Adipose tissue (tissue), 3 donors: ENCODE results near the gene CARD9. TPM values are rescaled to one million over a fixed set of nuclear protein-coding genes. Genes with fewer than 3 reads are reported as not detected.
"Not testable (repeated sequence)": the region's sequence is repeated elsewhere in the genome, so short reads cannot be mapped to it uniquely, and the experiment has no call there.

Source experiments
- H3K27ac ChIP-seq: one replicate; pipeline ENCODE4 v1.5.1; 2013; ENCODE audit warnings: low read depth, low read length
- WGBS, 3 donors: extraction: QIAGEN DNeasy Blood & Tissue Kit; methylation state at CpG; one replicate each; pipeline ENCODE4 v1.1.7; 2013; 5-methylcytosine and 5-hydroxymethylcytosine counted together
- polyA plus RNA-seq, 3 donors: library from polyadenylated mRNA; stranded (reverse); fragments of 200-250 nt; gene quantifications; one replicate each; pipeline ENCODE4 v1.2.3, GENCODE V29; 2013
- donor health status: healthy with polysubstance abuse.
- donor health status: Bipolar disorder and iron deficiency.
- donor health status: healthy.

CARD9 gene
- polyA plus RNA-seq, 3 donors: 0.66 to 2.6 (median 2.2) TPM

DNA sequence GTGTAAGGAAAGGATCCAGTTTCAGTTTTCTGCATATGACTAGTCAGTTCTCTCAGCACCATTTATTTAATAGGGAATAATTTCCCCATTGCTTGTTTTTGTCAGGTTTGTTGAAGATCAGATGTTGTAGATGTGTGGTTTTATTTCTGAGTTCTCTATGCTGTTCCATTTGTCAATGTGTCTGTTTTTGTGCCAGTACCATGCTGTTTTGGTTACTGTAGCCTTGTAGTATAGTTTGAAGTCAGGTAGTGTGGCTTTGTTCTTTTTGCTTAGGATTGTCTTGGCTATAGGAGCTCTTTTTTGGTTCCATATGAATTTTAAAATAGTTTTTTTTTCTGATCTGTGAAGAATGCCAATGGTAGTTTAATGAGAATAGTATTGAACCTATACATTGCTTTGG is 52.5 kb downstream of the CARD9 start:
- H3K27ac ChIP-seq: not testable (repeated sequence)

DNA sequence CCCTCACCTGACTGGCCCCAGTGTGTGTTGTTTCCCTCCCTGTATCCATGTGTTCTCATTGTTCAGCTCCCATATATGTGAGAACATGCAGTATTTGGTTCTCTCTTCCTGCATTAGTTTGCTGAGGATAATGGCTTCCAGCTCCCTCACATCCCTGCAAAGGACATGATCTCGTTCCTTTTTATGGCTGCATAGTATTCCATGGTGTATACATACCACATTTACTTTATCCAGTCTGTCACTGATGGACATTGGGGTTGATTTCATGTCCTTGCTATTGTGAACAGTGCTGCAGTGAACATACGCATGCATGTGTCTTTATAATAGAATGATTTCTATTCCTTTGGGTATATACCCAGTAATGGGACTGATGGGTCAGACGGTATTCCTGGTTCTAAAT is 53.5 kb downstream of the CARD9 start:
- 85 to 97% (median 94%) methylated on average over 3 of the region's 3 CpGs for WGBS, 3 donors
- not testable (repeated sequence) for H3K27ac ChIP-seq

DNA sequence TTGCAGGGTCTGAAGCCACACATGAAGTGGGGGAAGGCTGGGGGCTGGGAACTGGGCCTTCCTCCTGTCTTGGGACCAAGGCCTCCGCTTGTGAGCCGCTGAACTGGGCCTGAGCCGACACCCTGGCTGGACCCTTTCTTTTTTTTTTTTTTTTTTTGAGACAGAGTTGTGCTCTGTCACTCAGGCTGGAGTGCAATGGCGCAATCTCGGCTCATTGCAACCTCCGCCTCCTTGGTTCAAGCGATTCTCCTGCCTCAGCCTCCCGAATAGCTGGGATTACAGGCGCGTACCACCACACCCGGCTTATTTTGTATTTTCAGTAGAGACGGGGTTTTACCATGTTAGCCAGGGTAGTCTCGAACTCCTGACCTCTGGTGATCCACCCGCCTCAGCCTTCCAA is 54.2 kb downstream of the CARD9 start:
- H3K27ac ChIP-seq: not testable (repeated sequence)
- WGBS, 3 donors: 96 to 98% (median 96%) methylated on average over 14 of the region's 14 CpGs

DNA sequence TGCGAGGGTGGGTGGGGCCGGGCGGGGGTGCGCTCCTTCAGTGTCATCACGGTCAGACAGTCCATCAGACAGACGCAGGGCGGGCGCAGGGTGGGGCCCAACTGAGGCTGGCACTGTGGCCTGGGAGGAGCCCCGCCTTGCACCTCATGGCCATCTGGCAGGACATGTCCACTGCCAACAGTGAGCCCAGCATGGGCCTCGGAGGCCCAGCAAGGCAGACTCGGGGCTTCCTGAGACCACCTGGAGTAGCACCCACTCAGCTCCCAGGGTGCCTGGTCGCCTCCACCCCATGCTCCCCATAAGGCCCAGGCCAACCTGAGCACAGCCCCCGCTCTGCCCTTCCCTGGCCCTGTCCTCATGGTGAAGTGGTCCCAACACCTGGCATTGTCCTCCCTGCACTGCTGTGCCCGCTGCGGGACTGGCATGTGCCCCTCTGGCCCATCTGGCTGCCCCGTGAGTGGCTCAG is 54.7 kb downstream of the CARD9 start:
- no peak overlapping the region for H3K27ac ChIP-seq
- WGBS, 3 donors: 87 to 90% (median 88%) methylated on average over 16 of the region's 16 CpGs

DNA sequence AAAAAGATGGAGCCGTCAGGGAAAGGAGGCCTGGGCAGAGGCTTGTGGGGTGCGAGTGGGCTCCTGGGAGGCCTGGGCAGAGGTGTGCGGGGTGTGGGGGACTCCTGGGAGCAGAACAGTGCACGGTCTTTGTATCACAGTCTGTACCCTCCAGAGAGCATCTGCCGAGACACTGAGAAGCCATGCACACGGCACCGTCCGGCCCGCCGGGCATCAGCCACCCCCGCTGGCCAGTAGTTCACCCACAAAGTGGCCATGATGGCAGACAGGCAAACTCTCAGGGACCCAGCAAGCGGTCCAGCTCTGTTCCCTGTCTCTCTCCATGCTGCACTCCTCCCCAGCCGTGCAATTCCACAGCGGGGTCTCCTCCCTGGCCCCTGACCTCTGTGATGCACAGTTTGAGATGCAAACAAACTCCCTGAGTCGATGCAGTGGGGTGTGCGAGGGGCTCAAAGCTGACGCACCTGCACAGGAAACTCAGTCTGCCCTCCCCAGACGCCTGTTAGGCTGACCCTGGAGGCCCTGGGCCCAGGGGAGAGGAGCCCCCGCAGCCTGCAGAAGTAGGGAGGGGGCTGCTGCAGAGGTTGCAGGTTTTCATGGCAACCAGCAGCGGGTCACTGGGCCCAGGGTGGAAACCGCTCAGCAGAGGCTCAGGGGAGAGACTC is 55.2 kb downstream of the CARD9 start:
- H3K27ac ChIP-seq: no peak overlapping the region
- 70 to 75% (median 75%) methylated on average over 21 of the region's 21 CpGs for WGBS, 3 donors

DNA sequence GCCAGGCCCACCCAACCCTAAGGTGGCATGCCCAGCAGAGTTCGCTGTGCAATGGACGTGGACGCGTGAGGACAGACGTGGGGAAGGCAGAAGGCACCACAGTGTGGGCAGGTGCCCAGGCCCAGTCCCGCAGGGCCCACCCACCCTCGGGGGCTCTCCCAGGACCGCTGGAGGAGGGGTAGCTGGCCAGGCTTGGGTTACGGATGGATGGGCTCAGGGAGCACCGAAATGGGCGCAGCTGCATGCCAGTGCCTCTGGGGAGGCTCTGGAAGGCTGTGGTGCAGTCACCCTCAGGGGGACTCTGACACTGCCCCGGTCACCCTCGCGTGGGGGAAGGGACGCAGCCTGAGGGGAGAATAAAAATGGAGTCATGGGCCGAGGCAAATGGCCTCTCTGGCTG is 55.8 kb downstream of the CARD9 start:
- WGBS, 3 donors: 85 to 91% (median 89%) methylated on average over 16 of the region's 16 CpGs
- no peak overlapping the region for H3K27ac ChIP-seq

DNA sequence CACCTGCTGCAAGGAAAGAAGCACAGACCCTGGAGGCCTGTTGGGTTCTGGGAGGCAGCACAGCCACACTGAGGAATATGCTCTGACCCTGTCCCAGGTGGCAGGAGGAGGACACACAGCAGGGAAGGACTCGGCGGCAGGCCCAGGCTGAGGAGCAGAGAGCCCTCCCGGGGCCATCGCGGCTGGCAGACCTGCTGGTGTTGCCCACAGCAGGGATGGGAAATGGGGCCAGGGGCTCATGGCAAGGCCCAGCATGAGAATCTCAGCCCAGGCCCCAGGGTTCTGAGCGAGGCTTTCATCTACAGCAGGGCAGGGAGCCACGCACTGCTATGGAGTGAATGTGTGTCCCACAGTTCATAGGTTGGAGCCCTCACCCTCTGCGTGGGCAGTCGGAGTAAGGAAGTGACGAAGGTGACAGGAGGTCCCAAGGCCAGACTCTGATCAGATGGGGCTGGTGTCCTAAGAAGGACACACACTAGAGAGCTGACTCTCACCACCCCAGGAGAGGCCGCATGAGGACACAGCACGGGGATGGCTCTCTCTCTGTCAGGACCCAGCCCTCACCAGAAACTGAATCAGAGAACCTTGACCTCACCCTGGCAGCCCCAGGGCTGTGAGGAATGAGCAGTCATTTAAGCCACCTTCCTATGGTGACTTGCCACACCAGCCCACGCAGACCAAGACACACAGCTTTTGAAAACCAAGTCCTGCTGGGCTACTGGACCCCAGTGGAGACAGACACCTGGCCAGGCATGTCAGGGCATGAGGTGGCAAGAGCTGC is 56.4 kb downstream of the CARD9 start:
- no peak overlapping the region for H3K27ac ChIP-seq
- WGBS, 3 donors: 84 to 92% (median 88%) methylated on average over 13 of the region's 13 CpGs

DNA sequence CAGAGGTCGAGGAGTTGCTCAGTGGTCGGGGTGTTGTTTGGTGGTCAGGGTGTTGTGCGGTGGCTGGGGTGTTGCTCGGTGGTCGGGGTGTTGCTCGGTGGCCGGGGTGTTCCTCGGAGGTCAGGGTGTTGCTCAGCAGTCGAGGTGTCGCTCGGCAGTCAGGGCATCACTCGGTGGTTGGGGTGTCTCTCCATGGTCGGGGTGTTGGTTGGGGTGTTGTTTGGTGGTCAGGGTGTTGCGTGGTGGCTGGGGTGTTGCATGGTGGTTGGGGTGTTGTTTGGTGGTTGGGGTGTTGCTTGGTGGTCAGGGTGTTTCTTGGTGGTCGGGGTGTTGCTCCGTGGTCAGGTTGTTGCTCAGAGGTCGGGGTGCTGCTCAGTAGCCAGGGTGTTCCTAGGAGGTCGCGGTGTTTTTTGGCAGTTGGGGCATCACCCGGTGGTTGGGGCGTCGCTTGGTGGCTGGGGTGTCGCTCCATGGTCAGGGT is 57.2 kb downstream of the CARD9 start:
- H3K27ac ChIP-seq: no peak overlapping the region
- WGBS, 3 donors: 89 to 97% (median 94%) methylated on average over 22 to 23 of the region's 23 CpGs

DNA sequence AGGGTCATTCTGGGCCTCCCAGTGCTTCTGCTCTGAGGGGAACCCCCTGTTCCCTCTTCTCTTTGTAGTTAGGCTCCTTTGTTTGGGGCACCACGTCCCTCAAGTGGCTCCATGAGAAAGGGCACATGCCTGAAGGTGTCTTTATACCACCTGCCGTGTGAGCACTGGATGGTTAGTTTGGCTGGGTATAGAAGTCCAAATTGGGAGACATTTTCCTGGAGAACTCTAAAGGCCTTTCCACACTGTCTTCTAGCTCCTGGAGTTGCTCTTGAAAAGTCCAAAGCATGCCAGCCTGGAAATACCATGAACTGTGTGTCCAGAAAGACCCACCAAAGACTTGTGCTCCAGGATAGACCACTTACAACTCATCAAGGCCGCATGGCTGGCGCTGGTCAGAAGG is 58.5 kb downstream of the CARD9 start:
- no peak overlapping the region for H3K27ac ChIP-seq
- 83 to 87% (median 86%) methylated on average over 4 of the region's 4 CpGs for WGBS, 3 donors

DNA sequence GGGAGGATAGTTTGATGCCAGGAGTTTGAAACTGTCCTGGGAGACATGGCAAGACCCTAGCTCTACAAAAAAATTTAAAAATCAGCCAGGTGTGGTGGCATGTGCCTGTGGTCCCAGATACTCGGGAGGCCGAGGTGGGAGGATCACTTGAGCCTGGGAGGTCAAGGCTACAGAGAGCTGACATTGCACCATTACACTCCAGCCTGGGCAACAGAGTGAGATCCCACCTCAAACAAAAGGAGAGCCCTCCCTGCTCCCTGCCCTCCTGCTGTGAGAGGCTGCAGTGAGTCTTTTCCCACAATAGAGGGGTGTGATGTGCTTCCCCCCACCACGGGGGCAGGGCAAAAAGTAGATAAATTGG is 59.4 kb downstream of the CARD9 start:
- 79 to 86% (median 85%) methylated on average over 3 of the region's 3 CpGs for WGBS, 3 donors
- H3K27ac ChIP-seq: no peak overlapping the region

Other genes with a start within 250 kb of the CARD9 start
- under 1 TPM in 1 of 3 donors, not detected in 2; 0.02 TPM for gene LHX3, start 168.5 kb downstream of the CARD9 start, polyA plus RNA-seq
- 1 to 10 TPM; 4.5 to 7.3 (median 6.8) TPM for gene QSOX2, start 127.9 kb downstream of the CARD9 start, polyA plus RNA-seq
- gene CCDC187, start 69.6 kb downstream of the CARD9 start, polyA plus RNA-seq: under 1 TPM in 2 of 3 donors, not detected in 1; 0.03 to 0.18 TPM
- 10 to 100 TPM in 2 of 3 donors, 1 to 10 TPM in 1; 5.8 to 14.9 (median 11.0) TPM for gene GPSM1, start 46.1 kb downstream of the CARD9 start, polyA plus RNA-seq
- gene DNLZ, start 9.9 kb downstream of the CARD9 start, polyA plus RNA-seq: 10 to 100 TPM; 10.8 to 19.0 (median 15.6) TPM
- gene SNAPC4, start 26.5 kb upstream of the CARD9 start, polyA plus RNA-seq: 1 to 10 TPM; 4.3 to 6.7 (median 4.9) TPM
- 10 to 100 TPM; 22.3 to 28.2 (median 24.7) TPM for gene ENTR1, start 36.9 kb upstream of the CARD9 start, polyA plus RNA-seq
- 10 to 100 TPM; 22.1 to 63.6 (median 22.9) TPM for gene PMPCA, start 37.0 kb upstream of the CARD9 start, polyA plus RNA-seq
- 10 to 100 TPM in 1 of 3 donors, 1 to 10 TPM in 2; 4.8 to 10.9 (median 9.4) TPM for gene INPP5E, start 66.2 kb upstream of the CARD9 start, polyA plus RNA-seq
- gene SEC16A, start 109.4 kb upstream of the CARD9 start, polyA plus RNA-seq: 10 to 100 TPM; 23.1 to 34.9 (median 30.9) TPM
- gene NOTCH1, start 172.4 kb upstream of the CARD9 start, polyA plus RNA-seq: 10 to 100 TPM; 10.4 to 35.7 (median 25.0) TPM